Naive B cell (primary cell): ENCODE measurements around the gene STYXL1. TPM values are rescaled to one million over a fixed set of nuclear protein-coding genes. Genes with fewer than 3 reads are reported as not detected.
"Not testable (repeated sequence)": the region's sequence is repeated elsewhere in the genome, so short reads cannot be mapped to it uniquely, and the experiment has no call there.

Experiments
- ATAC-seq, 2 donors: fragments of 150-1000 bp; cut with Tn5 transposase; 2 replicates each; pipeline ENCODE4 v1.10.0; 2021; ENCODE audit warnings: low read depth in 2 of 2, mild to moderate bottlenecking in 2 of 2, moderate library complexity in 2 of 2
- DNase-seq: peaks from one replicate; pipeline ENCODE4 v3.0.0; 2022
- H3K27ac Mint-ChIP-seq, 6 donors: one replicate each; pipeline ENCODE4 v1.8.0; 2020 to 2022; ENCODE audit warnings: mild to moderate bottlenecking in 6 of 6, mixed read lengths in 6 of 6, moderate library complexity in 5 of 6, inconsistent platforms in 2 of 6
- H3K27me3 Mint-ChIP-seq, 3 donors: one replicate each; pipeline ENCODE4 v1.8.0; 2021 to 2022; ENCODE audit warnings: mixed read lengths in 3 of 3, mild to moderate bottlenecking in 1 of 3
- H3K36me3 Mint-ChIP-seq, 2 donors: one replicate each; pipeline ENCODE4 v1.8.0; 2020 to 2022; ENCODE audit warnings: mixed read lengths in 2 of 2, inconsistent platforms in 1 of 2, mild to moderate bottlenecking in 1 of 2
- H3K4me1 Mint-ChIP-seq, 3 donors: one replicate each; pipeline ENCODE4 v1.8.0; 2020 to 2022; ENCODE audit warnings: mixed read lengths in 3 of 3, inconsistent platforms in 1 of 3, mild to moderate bottlenecking in 1 of 3, moderate library complexity in 1 of 3
- H3K4me3 Mint-ChIP-seq, 8 donors: one replicate each; pipeline ENCODE4 v1.8.0; 2020 to 2022; ENCODE audit warnings: mild to moderate bottlenecking in 8 of 8, mixed read lengths in 8 of 8, moderate library complexity in 8 of 8, inconsistent platforms in 2 of 8
- H3K9me3 Mint-ChIP-seq, 7 donors: one replicate each; pipeline ENCODE4 v1.8.0; 2020 to 2022; ENCODE audit warnings: mixed read lengths in 7 of 7, mild to moderate bottlenecking in 5 of 7, inconsistent platforms in 2 of 7, moderate library complexity in 1 of 7
- polyA plus RNA-seq, 6 donors: library from polyadenylated mRNA; unstranded; fragments of 300-500 nt; fragmentation: Illumina TruSeq; gene quantifications; one replicate each; pipeline ENCODE4 v1.2.3, GENCODE V29; 2021; ENCODE audit warnings: low read depth in 6 of 6

The STYXL1 gene
- polyA plus RNA-seq, 6 donors from 2014 or later: 61.3 to 89.8 (median 65.3) TPM

GRCh38 chr7:76044375-76044865 lies 3.4 kb downstream of the STYXL1 start:
- peaks cover 0 to 7% of the 10 kb centered on the region in 2 donors for H3K36me3 Mint-ChIP-seq
- no peaks in the 10 kb centered on the region for H3K27me3 Mint-ChIP-seq
- peaks cover 26 to 38% (median 29%) of the 10 kb centered on the region in 3 donors for H3K4me1 Mint-ChIP-seq
- ATAC-seq (no peak), DNase-seq (no peak)
- H3K27ac Mint-ChIP-seq: peak overlapping the region in 2 of 6 donors; percentile 6 to 72
- no peaks in the 10 kb centered on the region for H3K9me3 Mint-ChIP-seq
- peak overlapping the region in 4 of 8 donors; percentile 1 to 81 (median 58) for H3K4me3 Mint-ChIP-seq

GRCh38 chr7:76040126-76040525 lies 7.7 kb downstream of the STYXL1 start:
- peak overlapping the region in 3 of 6 donors; percentile 24 to 72 (median 69) for H3K27ac Mint-ChIP-seq
- no peaks in the 10 kb centered on the region for H3K27me3 Mint-ChIP-seq
- peaks cover 16 to 17% (median 17%) of the 10 kb centered on the region in 3 donors for H3K4me1 Mint-ChIP-seq
- peaks cover 0 to 6% of the 10 kb centered on the region in 2 donors for H3K36me3 Mint-ChIP-seq
- DNase-seq (no peak), ATAC-seq (no peak)
- H3K4me3 Mint-ChIP-seq: no peak overlapping the region
- H3K9me3 Mint-ChIP-seq: peaks cover 0 to under 1% (median 0%) of the 10 kb centered on the region in 7 donors

- no peak overlapping the region for H3K4me3 Mint-ChIP-seq
- no peak overlapping the region for H3K27ac Mint-ChIP-seq
- no peak for DNase-seq
- peaks cover 7 to 16% (median 9%) of the 10 kb centered on the region in 3 donors for H3K4me1 Mint-ChIP-seq
- H3K9me3 Mint-ChIP-seq: peaks cover 0 to 4% (median 0%) of the 10 kb centered on the region in 7 donors
- no peak for ATAC-seq
- no peaks in the 10 kb centered on the region for H3K36me3 Mint-ChIP-seq
- no peaks in the 10 kb centered on the region for H3K27me3 Mint-ChIP-seq
These were observed 10.5 kb downstream of the STYXL1 start for GRCh38 chr7:76037310-76037709.

- Mint-ChIP-seq H3K27me3 (no peaks in the 10 kb centered on the region), H3K27ac (no peak overlapping the region), H3K9me3 (peaks cover 0 to 4% (median 0%) of the 10 kb centered on the region in 7 donors), H3K4me3 (no peak overlapping the region), H3K36me3 (peaks cover 0 to 4% of the 10 kb centered on the region in 2 donors), H3K4me1 (peaks cover 0 to 9% (median 9%) of the 10 kb centered on the region in 3 donors)
- DNase-seq (no peak), ATAC-seq (no peak)
These were observed 15.8 kb downstream of the STYXL1 start for GRCh38 chr7:76031964-76032363.

GRCh38 chr7:76029682-76030081 lies 18.1 kb downstream of the STYXL1 start:
- DNase-seq, H3K27me3 Mint-ChIP-seq, ATAC-seq, H3K4me3 Mint-ChIP-seq, H3K4me1 Mint-ChIP-seq, H3K9me3 Mint-ChIP-seq, H3K27ac Mint-ChIP-seq: not testable (repeated sequence)
- peaks cover 4 to 12% of the 10 kb centered on the region in 2 donors for H3K36me3 Mint-ChIP-seq

- Mint-ChIP-seq H3K27ac (peak overlapping the region in 4 of 6 donors; percentile 30 to 86 (median 63)), H3K36me3 (peaks cover 19 to 20% of the 10 kb centered on the region in 2 donors), H3K9me3 (no peaks in the 10 kb centered on the region), H3K4me1 (peaks cover 8 to 12% (median 10%) of the 10 kb centered on the region in 3 donors), H3K4me3 (peak overlapping the region in 1 of 8 donors; percentile 51), H3K27me3 (no peaks in the 10 kb centered on the region)
- ATAC-seq: no peak
- no peak for DNase-seq
These were observed 24.8 kb downstream of the STYXL1 start for GRCh38 chr7:76023002-76023401.

GRCh38 chr7:76022026-76022780 lies 25.6 kb downstream of the STYXL1 start:
- DNase-seq (no peak), ATAC-seq (no peak)
- Mint-ChIP-seq H3K4me1 (peaks cover 8 to 12% (median 10%) of the 10 kb centered on the region in 3 donors), H3K9me3 (no peaks in the 10 kb centered on the region), H3K4me3 (peak overlapping the region in 3 of 8 donors; percentile 4 to 51 (median 33)), H3K27me3 (no peaks in the 10 kb centered on the region), H3K27ac (peak overlapping the region in 3 of 6 donors; percentile 24 to 69 (median 55)), H3K36me3 (peaks cover 21 to 24% of the 10 kb centered on the region in 2 donors)

GRCh38 chr7:76020031-76020714 lies 27.6 kb downstream of the STYXL1 start:
- no peak for ATAC-seq
- peak; percentile 37 for DNase-seq
- Mint-ChIP-seq H3K4me1 (peaks cover 8 to 12% (median 10%) of the 10 kb centered on the region in 3 donors), H3K27me3 (no peaks in the 10 kb centered on the region), H3K36me3 (peaks cover 16 to 18% of the 10 kb centered on the region in 2 donors), H3K27ac (no peak overlapping the region), H3K9me3 (no peaks in the 10 kb centered on the region), H3K4me3 (peak overlapping the region in 1 of 8 donors; percentile 15)

- not testable (repeated sequence) for H3K4me3 Mint-ChIP-seq, H3K27me3 Mint-ChIP-seq, DNase-seq, H3K27ac Mint-ChIP-seq, H3K9me3 Mint-ChIP-seq, ATAC-seq
- Mint-ChIP-seq H3K36me3 (peaks cover 18 to 19% of the 10 kb centered on the region in 2 donors), H3K4me1 (peaks cover 7 to 12% (median 8%) of the 10 kb centered on the region in 3 donors)
These were observed 29.3 kb downstream of the STYXL1 start for GRCh38 chr7:76018520-76018919.

- no peak for ATAC-seq
- Mint-ChIP-seq H3K27me3 (no peaks in the 10 kb centered on the region), H3K36me3 (peaks cover 9 to 18% of the 10 kb centered on the region in 2 donors), H3K4me1 (peaks cover 7 to 14% (median 8%) of the 10 kb centered on the region in 3 donors), H3K9me3 (no peaks in the 10 kb centered on the region), H3K4me3 (no peak overlapping the region), H3K27ac (no peak overlapping the region)
- DNase-seq: no peak
These were observed 31.4 kb downstream of the STYXL1 start for GRCh38 chr7:76016191-76016947.

- no peaks in the 10 kb centered on the region for H3K9me3 Mint-ChIP-seq
- peak; percentile 64 to 69 for ATAC-seq
- H3K27ac Mint-ChIP-seq: peak overlapping the region; percentile 4 to 73 (median 43)
- H3K27me3 Mint-ChIP-seq: no peaks in the 10 kb centered on the region
- peak overlapping the region in 3 of 8 donors; percentile 10 to 33 (median 17) for H3K4me3 Mint-ChIP-seq
- peaks cover 0 to 8% of the 10 kb centered on the region in 2 donors for H3K36me3 Mint-ChIP-seq
- peaks cover 27 to 40% (median 37%) of the 10 kb centered on the region in 3 donors for H3K4me1 Mint-ChIP-seq
- DNase-seq: no peak
These were observed 36.3 kb downstream of the STYXL1 start for GRCh38 chr7:76011442-76011861.

GRCh38 chr7:76009672-76010600 lies 37.9 kb downstream of the STYXL1 start:
- DNase-seq: no peak
- peak overlapping the region in 3 of 8 donors; percentile 23 to 72 (median 53) for H3K4me3 Mint-ChIP-seq
- no peaks in the 10 kb centered on the region for H3K27me3 Mint-ChIP-seq
- no peaks in the 10 kb centered on the region for H3K9me3 Mint-ChIP-seq
- no peak for ATAC-seq
- peaks cover 0 to 14% of the 10 kb centered on the region in 2 donors for H3K36me3 Mint-ChIP-seq
- H3K27ac Mint-ChIP-seq: peak overlapping the region in 5 of 6 donors; percentile 40 to 92 (median 82)
- peaks cover 27 to 40% (median 37%) of the 10 kb centered on the region in 3 donors for H3K4me1 Mint-ChIP-seq
